ENCODE results near the gene LPCAT2.
A peak's percentile ranks its signal among the peaks of the same experiment; 100 is the strongest.

Gene LPCAT2

GRCh38 chr16:55561319-55561848, 52.5 kb downstream of the LPCAT2 start:
- TF ChIP-seq CTCF (IDR thresholded peaks at IDR 0.05; ENCODE audit: low read depth, low read length): no peak
- H3K4me3 ChIP-seq (replicated peaks in 1 of 2; ENCODE audit: low read depth in 2 of 2, low read length in 2 of 2): no peak overlapping the region
- DNase-seq (ENCODE audit: low read depth in 2 of 2): no peak

- no peak overlapping the region for H3K4me3 ChIP-seq (replicated peaks in 1 of 2; ENCODE audit: low read depth in 2 of 2, low read length in 2 of 2)
- peak; percentile 38 to 78 for DNase-seq (ENCODE audit: low read depth in 2 of 2)
- TF ChIP-seq CTCF (IDR thresholded peaks at IDR 0.05; ENCODE audit: low read depth, low read length): no peak
Measured at GRCh38 chr16:55562936-55563335, 54.1 kb downstream of the LPCAT2 start.

GRCh38 chr16:55563797-55564196, 54.9 kb downstream of the LPCAT2 start:
- no peak overlapping the region for H3K4me3 ChIP-seq (replicated peaks in 1 of 2; ENCODE audit: low read depth in 2 of 2, low read length in 2 of 2)
- no peak for TF ChIP-seq CTCF (IDR thresholded peaks at IDR 0.05; ENCODE audit: low read depth, low read length)
- peak in 1 of 2 donors; percentile 51 for DNase-seq (ENCODE audit: low read depth in 2 of 2)

- DNase-seq (ENCODE audit: low read depth in 2 of 2): no peak
- no peak for TF ChIP-seq CTCF (IDR thresholded peaks at IDR 0.05; ENCODE audit: low read depth, low read length)
- no peak overlapping the region for H3K4me3 ChIP-seq (replicated peaks in 1 of 2; ENCODE audit: low read depth in 2 of 2, low read length in 2 of 2)
Measured at GRCh38 chr16:55565086-55565485, 56.2 kb downstream of the LPCAT2 start.

- H3K4me3 ChIP-seq (replicated peaks in 1 of 2; ENCODE audit: low read depth in 2 of 2, low read length in 2 of 2): no peak within 1 kb of the TSS
- no peak for TF ChIP-seq CTCF (IDR thresholded peaks at IDR 0.05; ENCODE audit: low read depth, low read length)
- DNase-seq (ENCODE audit: low read depth in 2 of 2): no peak
Measured at GRCh38 chr16:55566432-55567175, 57.7 kb downstream of the LPCAT2 start, which contains the start of gene CAPNS2. Gene CAPNS2 (plus strand): TSS chr16:55566684. CDS start chr16:55566757, 73 bp downstream.

- no peak for TF ChIP-seq CTCF (IDR thresholded peaks at IDR 0.05; ENCODE audit: low read depth, low read length)
- DNase-seq (ENCODE audit: low read depth in 2 of 2): peak; percentile 71 to 89
- no peak overlapping the region for H3K4me3 ChIP-seq (replicated peaks in 1 of 2; ENCODE audit: low read depth in 2 of 2, low read length in 2 of 2)
Measured at GRCh38 chr16:55567382-55567781, 58.5 kb downstream of the LPCAT2 start.

All from cardiac fibroblast (primary cell).